Measurements from ENCODE around the gene GOT2. TPM values are rescaled to one million over a fixed set of nuclear protein-coding genes. Genes with fewer than 3 reads are reported as not detected.
"Not testable (repeated sequence)": the region's sequence is repeated elsewhere in the genome, so short reads cannot be mapped to it uniquely, and the experiment has no call there.

Gene GOT2
- total RNA-seq, 1 donor from 2014 or later = 33.4 TPM

- H3K36me3 ChIP-seq (ENCODE audit: control insufficient read depth in 3 of 3, insufficient read depth in 3 of 3, low read length in 3 of 3) = no peaks in the 10 kb centered on the region
- no peak overlapping the region for H3K9ac ChIP-seq (ENCODE audit: low read depth in 1 of 3, low read length in 3 of 3)
- no peak overlapping the region for H3K4me3 ChIP-seq (ENCODE audit: low read length in 3 of 3)
- H3K9me3 ChIP-seq (ENCODE audit: control insufficient read depth in 3 of 3, low read length in 3 of 3) = no peaks in the 10 kb centered on the region
- no peaks in the 10 kb centered on the region for H3K4me1 ChIP-seq (ENCODE audit: control insufficient read depth in 3 of 3, insufficient read depth in 3 of 3, low read length in 3 of 3)
- H3K27ac ChIP-seq (ENCODE audit: low read depth, low read length) = no peak overlapping the region
- H3K27me3 ChIP-seq (ENCODE audit: control insufficient read depth in 3 of 3, insufficient read depth in 3 of 3, low read length in 3 of 3) = no peaks in the 10 kb centered on the region
These were observed 7.0 kb upstream of the GOT2 start for GRCh38 chr16:58741166-58741565.

GRCh38 chr16:58738672-58739296 lies 4.7 kb upstream of the GOT2 start:
- no peak overlapping the region for H3K27ac ChIP-seq (ENCODE audit: low read depth, low read length)
- H3K4me3 ChIP-seq (ENCODE audit: low read length in 3 of 3) = no peak overlapping the region
- H3K27me3 ChIP-seq (ENCODE audit: control insufficient read depth in 3 of 3, insufficient read depth in 3 of 3, low read length in 3 of 3) = no peaks in the 10 kb centered on the region
- no peak overlapping the region for H3K9ac ChIP-seq (ENCODE audit: low read depth in 1 of 3, low read length in 3 of 3)
- peaks cover 0 to 11% (median 2%) of the 10 kb centered on the region in 3 donors for H3K4me1 ChIP-seq (ENCODE audit: control insufficient read depth in 3 of 3, insufficient read depth in 3 of 3, low read length in 3 of 3)
- no peaks in the 10 kb centered on the region for H3K36me3 ChIP-seq (ENCODE audit: control insufficient read depth in 3 of 3, insufficient read depth in 3 of 3, low read length in 3 of 3)
- no peaks in the 10 kb centered on the region for H3K9me3 ChIP-seq (ENCODE audit: control insufficient read depth in 3 of 3, low read length in 3 of 3)

GRCh38 chr16:58736341-58736740 lies 2.2 kb upstream of the GOT2 start:
- H3K9me3 ChIP-seq (ENCODE audit: control insufficient read depth in 3 of 3, low read length in 3 of 3); H3K27ac ChIP-seq (ENCODE audit: low read depth, low read length); H3K4me3 ChIP-seq (ENCODE audit: low read length in 3 of 3); H3K9ac ChIP-seq (ENCODE audit: low read depth in 1 of 3, low read length in 3 of 3); H3K36me3 ChIP-seq (ENCODE audit: control insufficient read depth in 3 of 3, insufficient read depth in 3 of 3, low read length in 3 of 3); H3K27me3 ChIP-seq (ENCODE audit: control insufficient read depth in 3 of 3, insufficient read depth in 3 of 3, low read length in 3 of 3): not testable (repeated sequence)
- peaks cover 5 to 27% (median 15%) of the 10 kb centered on the region in 3 donors for H3K4me1 ChIP-seq (ENCODE audit: control insufficient read depth in 3 of 3, insufficient read depth in 3 of 3, low read length in 3 of 3)

GRCh38 chr16:58734459-58734787 lies 307 bp upstream of the GOT2 start:
- H3K27ac ChIP-seq (ENCODE audit: low read depth, low read length) = peak overlapping the region; percentile 78
- peak overlapping the region; percentile 88 to 98 (median 94) for H3K4me3 ChIP-seq (ENCODE audit: low read length in 3 of 3)
- no peaks in the 10 kb centered on the region for H3K36me3 ChIP-seq (ENCODE audit: control insufficient read depth in 3 of 3, insufficient read depth in 3 of 3, low read length in 3 of 3)
- no peaks in the 10 kb centered on the region for H3K27me3 ChIP-seq (ENCODE audit: control insufficient read depth in 3 of 3, insufficient read depth in 3 of 3, low read length in 3 of 3)
- no peaks in the 10 kb centered on the region for H3K9me3 ChIP-seq (ENCODE audit: control insufficient read depth in 3 of 3, low read length in 3 of 3)
- H3K9ac ChIP-seq (ENCODE audit: low read depth in 1 of 3, low read length in 3 of 3) = peak overlapping the region; percentile 83 to 94 (median 84)
- H3K4me1 ChIP-seq (ENCODE audit: control insufficient read depth in 3 of 3, insufficient read depth in 3 of 3, low read length in 3 of 3) = peaks cover 9 to 42% (median 30%) of the 10 kb centered on the region in 3 donors

GRCh38 chr16:58733248-58733670 lies 857 bp downstream of the GOT2 start:
- Histone ChIP-seq H3K36me3 (ENCODE audit: control insufficient read depth in 3 of 3, insufficient read depth in 3 of 3, low read length in 3 of 3) (no peaks in the 10 kb centered on the region), H3K4me3 (ENCODE audit: low read length in 3 of 3) (peak overlapping the region; percentile 88 to 98 (median 94)), H3K27ac (ENCODE audit: low read depth, low read length) (peak overlapping the region; percentile 78), H3K4me1 (ENCODE audit: control insufficient read depth in 3 of 3, insufficient read depth in 3 of 3, low read length in 3 of 3) (peaks cover 15 to 48% (median 35%) of the 10 kb centered on the region in 3 donors), H3K9ac (ENCODE audit: low read depth in 1 of 3, low read length in 3 of 3) (peak overlapping the region; percentile 83 to 94 (median 84)), H3K27me3 (ENCODE audit: control insufficient read depth in 3 of 3, insufficient read depth in 3 of 3, low read length in 3 of 3) (no peaks in the 10 kb centered on the region), H3K9me3 (ENCODE audit: control insufficient read depth in 3 of 3, low read length in 3 of 3) (no peaks in the 10 kb centered on the region)

DNA sequence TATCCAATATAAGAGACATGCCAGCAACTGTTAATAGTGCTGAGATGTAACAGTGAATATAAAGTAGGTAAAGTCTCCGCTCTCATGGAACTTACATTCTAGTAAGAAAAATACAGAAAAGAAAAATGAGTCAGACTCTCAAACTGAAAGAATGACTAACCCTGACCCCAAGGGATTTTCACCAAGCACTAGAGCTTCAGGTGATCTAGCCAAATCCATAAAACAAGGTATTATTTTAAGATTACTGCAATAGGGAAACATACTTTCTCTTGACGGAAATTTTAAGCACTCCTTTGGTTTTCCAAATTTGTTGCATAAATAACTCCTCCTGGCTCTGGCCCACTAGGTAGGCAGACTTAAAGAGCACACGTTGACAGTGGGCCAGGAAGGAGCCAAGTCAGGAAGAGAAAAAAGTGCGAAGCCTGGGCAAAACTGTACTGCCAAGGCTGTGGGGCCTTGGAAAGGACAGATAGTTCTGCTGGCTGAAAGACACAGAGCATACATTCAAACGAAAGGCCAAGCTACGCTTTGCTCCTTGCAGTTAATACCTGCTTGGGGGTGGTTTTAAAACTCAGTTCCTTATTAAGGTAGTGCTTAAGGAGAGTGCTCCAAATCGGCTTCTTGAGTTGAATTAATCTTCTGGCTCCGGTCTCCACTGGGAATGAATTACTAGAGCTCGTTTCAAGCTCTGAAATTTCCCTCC lies 1.4 kb downstream of the GOT2 start:
- peaks cover 15 to 48% (median 35%) of the 10 kb centered on the region in 3 donors for H3K4me1 ChIP-seq (ENCODE audit: control insufficient read depth in 3 of 3, insufficient read depth in 3 of 3, low read length in 3 of 3)
- peak overlapping the region; percentile 78 for H3K27ac ChIP-seq (ENCODE audit: low read depth, low read length)
- H3K36me3 ChIP-seq (ENCODE audit: control insufficient read depth in 3 of 3, insufficient read depth in 3 of 3, low read length in 3 of 3) = no peaks in the 10 kb centered on the region
- peak overlapping the region; percentile 88 to 98 (median 94) for H3K4me3 ChIP-seq (ENCODE audit: low read length in 3 of 3)
- H3K9me3 ChIP-seq (ENCODE audit: control insufficient read depth in 3 of 3, low read length in 3 of 3) = no peaks in the 10 kb centered on the region
- peak overlapping the region; percentile 83 to 94 (median 84) for H3K9ac ChIP-seq (ENCODE audit: low read depth in 1 of 3, low read length in 3 of 3)
- no peaks in the 10 kb centered on the region for H3K27me3 ChIP-seq (ENCODE audit: control insufficient read depth in 3 of 3, insufficient read depth in 3 of 3, low read length in 3 of 3)

DNA sequence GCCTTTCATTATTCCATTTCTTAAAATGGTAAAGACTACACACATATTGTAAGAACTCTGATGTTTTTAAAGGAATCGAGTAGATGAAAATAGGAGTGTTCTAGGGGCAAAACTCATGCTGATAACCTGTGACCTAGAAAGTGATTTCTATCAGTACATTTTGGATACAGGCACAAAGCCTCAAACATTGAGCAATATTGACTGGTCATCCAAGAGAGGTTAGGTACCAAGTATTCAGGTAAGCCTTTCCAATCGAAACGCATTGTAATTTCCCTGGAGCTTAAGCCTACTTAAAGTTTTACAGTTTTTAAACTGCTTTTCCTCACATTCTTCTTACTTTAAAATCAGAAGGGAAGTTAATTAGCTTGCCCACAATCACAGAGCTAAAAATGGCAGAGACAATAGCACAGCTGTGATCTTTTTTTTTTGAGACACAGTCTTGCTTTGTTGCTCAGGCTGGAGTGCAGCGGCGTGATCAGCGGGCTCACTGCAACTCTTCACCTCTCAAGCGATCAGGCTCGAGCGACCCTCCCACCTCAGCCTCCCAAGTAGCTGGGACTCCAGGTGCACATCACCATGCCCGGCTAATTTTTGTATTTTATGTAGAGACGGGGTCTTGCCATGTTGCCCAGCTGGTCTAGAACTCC lies 3.3 kb downstream of the GOT2 start:
- no peaks in the 10 kb centered on the region for H3K36me3 ChIP-seq (ENCODE audit: control insufficient read depth in 3 of 3, insufficient read depth in 3 of 3, low read length in 3 of 3)
- peak overlapping the region; percentile 89 for H3K27ac ChIP-seq (ENCODE audit: low read depth, low read length)
- peaks cover 15 to 48% (median 35%) of the 10 kb centered on the region in 3 donors for H3K4me1 ChIP-seq (ENCODE audit: control insufficient read depth in 3 of 3, insufficient read depth in 3 of 3, low read length in 3 of 3)
- no peak overlapping the region for H3K4me3 ChIP-seq (ENCODE audit: low read length in 3 of 3)
- H3K9ac ChIP-seq (ENCODE audit: low read depth in 1 of 3, low read length in 3 of 3) = no peak overlapping the region
- H3K9me3 ChIP-seq (ENCODE audit: control insufficient read depth in 3 of 3, low read length in 3 of 3) = no peaks in the 10 kb centered on the region
- no peaks in the 10 kb centered on the region for H3K27me3 ChIP-seq (ENCODE audit: control insufficient read depth in 3 of 3, insufficient read depth in 3 of 3, low read length in 3 of 3)

DNA sequence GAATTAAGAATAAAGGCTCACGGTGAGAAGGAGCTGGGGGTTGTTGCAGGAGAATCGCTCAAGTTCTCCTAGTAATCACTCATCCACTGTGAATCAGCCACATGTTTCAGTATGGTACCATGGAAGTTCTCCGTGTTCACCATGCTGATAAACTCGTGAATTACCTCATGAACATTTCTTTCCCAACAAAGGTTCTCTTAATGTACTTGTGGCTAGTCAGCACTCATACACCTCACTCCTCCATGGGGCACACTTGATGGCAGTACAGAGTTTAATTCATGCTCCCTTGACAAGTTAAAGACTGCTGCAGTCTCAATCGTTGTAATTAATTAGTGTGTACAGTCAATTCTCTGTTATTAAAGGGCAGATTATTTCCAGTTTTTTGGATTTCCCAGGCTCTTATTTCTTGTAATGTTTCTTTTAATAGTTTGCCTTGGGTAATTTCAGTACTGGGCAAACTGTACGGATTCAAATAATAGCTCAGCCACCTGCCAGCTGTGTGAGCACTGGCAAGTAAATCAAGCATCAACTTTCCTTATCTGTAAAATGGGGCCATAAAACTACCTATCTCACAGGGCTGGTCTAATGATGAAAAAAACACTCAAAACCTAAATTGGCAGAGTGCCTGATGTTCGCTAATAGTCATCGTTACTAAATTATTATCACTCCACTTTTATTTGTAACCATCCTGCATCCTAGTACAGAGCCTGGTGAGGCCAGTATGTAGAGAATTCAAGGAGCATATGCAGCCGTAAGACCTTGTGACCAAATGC lies 6.1 kb downstream of the GOT2 start:
- H3K4me1 ChIP-seq (ENCODE audit: control insufficient read depth in 3 of 3, insufficient read depth in 3 of 3, low read length in 3 of 3) = peaks cover 13 to 33% (median 30%) of the 10 kb centered on the region in 3 donors
- no peak overlapping the region for H3K9ac ChIP-seq (ENCODE audit: low read depth in 1 of 3, low read length in 3 of 3)
- no peak overlapping the region for H3K4me3 ChIP-seq (ENCODE audit: low read length in 3 of 3)
- peaks cover 3 to 5% (median 3%) of the 10 kb centered on the region in 3 donors for H3K36me3 ChIP-seq (ENCODE audit: control insufficient read depth in 3 of 3, insufficient read depth in 3 of 3, low read length in 3 of 3)
- no peaks in the 10 kb centered on the region for H3K9me3 ChIP-seq (ENCODE audit: control insufficient read depth in 3 of 3, low read length in 3 of 3)
- H3K27me3 ChIP-seq (ENCODE audit: control insufficient read depth in 3 of 3, insufficient read depth in 3 of 3, low read length in 3 of 3) = no peaks in the 10 kb centered on the region
- H3K27ac ChIP-seq (ENCODE audit: low read depth, low read length) = peak overlapping the region; percentile 89

- H3K4me3 ChIP-seq (ENCODE audit: low read length in 3 of 3) = no peak overlapping the region
- peaks cover 10 to 26% (median 23%) of the 10 kb centered on the region in 3 donors for H3K4me1 ChIP-seq (ENCODE audit: control insufficient read depth in 3 of 3, insufficient read depth in 3 of 3, low read length in 3 of 3)
- peaks cover 5 to 10% (median 6%) of the 10 kb centered on the region in 3 donors for H3K36me3 ChIP-seq (ENCODE audit: control insufficient read depth in 3 of 3, insufficient read depth in 3 of 3, low read length in 3 of 3)
- H3K27me3 ChIP-seq (ENCODE audit: control insufficient read depth in 3 of 3, insufficient read depth in 3 of 3, low read length in 3 of 3) = no peaks in the 10 kb centered on the region
- no peaks in the 10 kb centered on the region for H3K9me3 ChIP-seq (ENCODE audit: control insufficient read depth in 3 of 3, low read length in 3 of 3)
- no peak overlapping the region for H3K9ac ChIP-seq (ENCODE audit: low read depth in 1 of 3, low read length in 3 of 3)
- H3K27ac ChIP-seq (ENCODE audit: low read depth, low read length) = no peak overlapping the region
These were observed 6.9 kb downstream of the GOT2 start for GRCh38 chr16:58727028-58727781.

Data from skeletal muscle tissue (tissue), 4 donors.